ENCODE data around the gene SFI1.
A peak's percentile ranks its signal among the peaks of the same experiment; 100 is the strongest.
"Not testable (repeated sequence)": the region's sequence is repeated elsewhere in the genome, so short reads cannot be mapped to it uniquely, and the experiment has no call there.

The SFI1 gene

DNA sequence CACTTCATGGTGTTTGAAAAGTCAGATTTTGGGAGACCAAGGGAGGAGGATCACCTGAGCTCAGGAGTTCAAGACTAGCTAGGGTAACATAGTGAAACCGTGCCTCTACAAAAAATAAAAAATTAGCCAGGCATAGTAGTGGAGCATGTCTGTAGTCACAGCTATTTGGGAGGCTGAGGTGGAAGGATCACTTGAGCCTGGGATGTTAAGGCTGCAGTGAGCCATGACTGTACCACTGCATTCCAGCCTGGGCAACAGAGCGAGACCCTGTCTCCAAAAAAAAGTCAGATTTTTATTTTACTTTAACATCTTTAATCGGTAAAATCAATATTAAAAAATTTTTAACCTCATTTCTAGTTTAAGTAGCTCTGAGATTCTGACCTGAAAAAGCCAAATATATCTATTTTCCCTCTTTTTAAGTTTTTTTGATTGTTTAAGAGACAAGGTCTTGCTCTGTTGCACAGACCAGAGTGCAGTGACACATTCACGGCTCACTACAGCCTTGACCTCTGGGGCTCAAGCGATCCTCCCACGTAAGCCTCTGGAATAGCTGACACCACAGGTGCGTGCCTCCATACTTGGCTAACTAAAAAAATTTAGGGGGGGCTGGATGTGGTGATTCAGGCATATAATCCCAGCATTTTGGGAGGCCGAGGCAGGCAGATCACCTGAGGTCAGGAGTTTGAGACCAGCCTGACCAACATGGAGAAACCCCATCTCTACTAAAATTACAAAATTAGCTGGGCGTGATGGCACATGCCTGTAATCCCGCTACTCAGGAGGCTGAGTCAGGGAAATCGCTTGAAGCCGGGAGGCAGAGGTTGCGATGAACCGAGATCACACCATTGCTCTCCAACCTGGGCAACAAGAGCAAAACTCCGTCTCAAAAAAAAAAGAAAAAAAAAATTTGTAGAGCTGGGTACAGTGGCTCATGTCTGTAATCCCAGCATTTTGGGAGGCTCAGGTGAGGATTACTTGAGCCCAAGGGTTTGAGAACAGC is 48.4 kb downstream of the SFI1 start:
- DNase-seq (ENCODE audit: low spot score) = no peak

DNA sequence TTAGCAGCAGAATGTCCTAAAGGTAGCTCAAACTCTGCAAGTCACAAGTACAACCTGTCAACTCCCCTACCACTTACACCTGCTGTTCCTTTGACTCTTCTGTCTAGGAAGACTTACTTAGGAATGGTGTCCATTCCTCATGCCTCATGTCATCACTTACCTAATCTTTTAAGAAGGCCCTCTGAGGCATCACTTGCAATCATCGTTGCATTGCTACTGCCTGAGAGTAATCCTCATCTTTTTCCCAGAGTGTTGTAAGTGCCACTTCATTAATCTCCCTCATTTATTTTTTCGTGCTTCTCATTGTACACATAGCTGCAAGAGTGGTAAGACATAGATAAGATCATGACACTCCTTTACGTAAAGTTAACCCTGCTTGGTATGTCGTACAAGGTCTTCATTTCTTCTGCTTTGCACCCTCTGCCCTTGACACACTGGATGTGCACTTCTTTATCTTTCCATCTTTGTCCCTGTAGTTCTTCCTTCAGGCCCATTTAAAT is 54.6 kb downstream of the SFI1 start:
- DNase-seq (ENCODE audit: low spot score) = no peak

DNA sequence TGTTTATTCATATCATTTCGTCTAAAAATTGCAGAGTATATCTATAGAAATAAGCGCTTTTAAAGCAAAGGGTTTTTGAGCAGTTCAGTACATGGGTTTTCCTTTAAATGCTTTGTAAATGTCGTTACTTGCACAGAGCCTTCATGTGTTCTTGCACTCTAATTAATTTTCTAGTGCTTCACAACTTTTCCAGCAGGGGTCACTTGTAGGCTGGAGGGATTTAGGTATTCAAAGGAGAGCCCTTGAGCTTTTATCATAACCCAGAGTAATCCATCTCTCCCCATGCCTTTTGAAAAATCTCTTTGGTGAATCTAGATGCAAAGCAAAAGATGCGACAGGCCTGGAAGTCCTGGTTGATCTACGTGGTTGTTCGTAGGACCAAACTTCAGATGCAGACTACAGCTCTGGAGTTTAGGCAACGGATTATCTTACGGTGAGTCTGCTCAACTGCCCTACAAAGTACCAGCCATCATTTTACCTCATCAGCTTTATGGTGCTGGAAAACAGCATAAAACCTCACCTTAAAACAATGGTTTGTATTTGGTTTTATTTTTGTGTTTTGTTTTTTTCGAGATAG is 60.4 kb downstream of the SFI1 start:
- peak; percentile 46 for DNase-seq (ENCODE audit: low spot score)

DNA sequence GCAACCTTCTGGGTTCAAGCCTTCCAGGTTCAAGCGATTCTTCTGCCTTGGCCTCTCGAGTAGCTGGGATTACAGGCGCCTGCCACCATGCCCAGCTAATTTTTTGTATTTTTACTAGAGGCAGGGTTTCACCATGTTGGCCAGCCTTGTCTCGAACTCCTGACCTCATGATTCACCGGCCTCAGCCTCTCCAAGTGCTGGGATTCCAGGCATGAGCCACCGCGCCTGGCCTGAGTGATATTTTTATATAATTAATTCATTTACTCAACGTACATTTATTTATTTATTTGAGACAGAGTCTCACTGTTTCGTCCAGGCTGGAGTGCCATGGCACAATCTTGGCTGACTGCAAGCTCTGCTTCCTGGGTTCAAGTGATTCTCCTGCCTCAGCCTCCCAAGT is 62.2 kb downstream of the SFI1 start:
- DNase-seq (ENCODE audit: low spot score) = not testable (repeated sequence)

DNA sequence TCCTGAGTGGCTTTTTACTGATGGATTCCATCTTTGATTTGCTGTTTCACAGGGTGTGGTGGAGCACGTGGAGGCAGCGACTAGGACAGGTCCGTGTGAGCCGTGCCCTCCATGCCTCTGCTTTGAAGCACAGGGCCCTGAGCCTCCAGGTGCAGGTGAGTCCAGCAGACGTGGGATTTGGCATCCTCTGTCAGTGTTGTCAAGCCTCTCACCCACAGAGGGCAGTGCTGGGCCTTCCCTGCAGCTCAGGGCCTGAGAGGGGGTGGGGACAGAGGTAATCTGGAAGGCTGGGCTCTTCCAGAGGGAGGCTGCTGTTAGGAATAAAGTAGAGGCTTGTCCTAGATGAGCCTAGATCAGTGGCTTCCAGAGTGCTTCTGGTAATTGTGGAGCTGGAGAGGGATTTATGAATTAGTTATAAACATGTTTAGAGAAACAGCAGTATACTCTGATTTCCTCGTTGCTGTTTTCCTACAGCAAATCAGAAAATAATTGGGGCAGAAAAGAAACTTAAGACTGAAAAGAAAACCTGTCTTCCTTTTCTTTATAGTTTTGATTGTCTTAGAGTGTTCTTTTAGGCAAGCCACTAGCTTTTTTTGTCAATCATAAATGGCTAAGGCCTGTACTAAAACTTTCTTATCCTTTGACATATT is 65.0 kb downstream of the SFI1 start:
- DNase-seq (ENCODE audit: low spot score) = peak; percentile 82

DNA sequence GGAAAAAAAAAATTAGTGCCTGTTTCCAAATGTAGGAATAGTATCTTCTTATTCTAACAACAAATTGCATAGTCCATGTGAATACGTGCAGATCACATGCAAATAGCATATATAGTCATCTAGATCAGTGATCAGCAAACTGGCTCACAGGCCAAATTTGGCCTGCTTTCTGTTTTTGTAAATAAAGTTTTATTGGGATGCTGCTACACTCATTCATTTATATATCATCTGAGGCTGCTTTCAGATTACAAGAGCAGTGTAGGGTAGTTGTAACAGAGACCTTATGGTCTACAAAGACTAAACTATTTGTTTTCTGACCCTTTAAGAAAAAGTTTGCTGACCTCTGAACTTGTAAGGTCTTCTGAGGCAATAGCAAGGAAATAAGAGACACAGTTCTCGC is 65.6 kb downstream of the SFI1 start:
- DNase-seq (ENCODE audit: low spot score) = no peak

DNA sequence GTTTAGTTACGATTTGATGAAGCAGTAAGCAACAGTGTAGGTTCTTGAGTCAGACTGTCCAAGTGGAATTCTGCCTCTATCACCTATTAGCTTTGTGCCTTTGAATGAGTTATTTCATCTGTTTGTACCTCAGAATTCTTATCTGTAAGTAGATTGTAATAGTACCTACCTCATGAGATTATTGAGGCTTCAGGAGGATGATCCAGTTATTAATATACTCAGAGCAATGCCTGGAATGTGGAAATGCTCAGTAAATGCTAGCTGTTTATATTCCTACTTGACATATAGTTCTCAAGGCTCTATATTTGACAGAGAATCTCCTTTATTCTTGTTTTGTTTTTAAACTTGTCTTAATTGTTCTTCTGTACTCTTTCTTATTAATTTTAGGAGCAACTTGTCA is 70.1 kb downstream of the SFI1 start:
- no peak for DNase-seq (ENCODE audit: low spot score)

DNA sequence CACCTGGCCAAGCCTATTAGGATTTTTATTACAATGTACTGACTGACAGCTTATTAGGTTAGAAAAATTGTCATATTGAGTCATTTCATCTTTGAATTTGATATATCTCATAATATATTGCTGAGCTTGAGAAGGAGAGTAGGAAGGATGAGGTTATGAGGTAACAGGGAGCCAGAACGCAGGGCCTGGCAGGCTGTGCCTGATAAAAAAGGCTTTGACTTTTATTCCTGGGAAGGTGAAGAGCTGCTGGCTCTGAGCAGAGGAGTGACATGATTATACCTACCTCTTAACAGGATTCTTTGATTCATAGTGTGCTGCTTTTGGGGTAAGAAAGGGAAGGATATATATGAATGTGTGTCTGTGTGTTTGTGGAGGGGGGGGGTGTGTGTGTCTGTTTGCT is 70.9 kb downstream of the SFI1 start:
- no peak for DNase-seq (ENCODE audit: low spot score)

DNA sequence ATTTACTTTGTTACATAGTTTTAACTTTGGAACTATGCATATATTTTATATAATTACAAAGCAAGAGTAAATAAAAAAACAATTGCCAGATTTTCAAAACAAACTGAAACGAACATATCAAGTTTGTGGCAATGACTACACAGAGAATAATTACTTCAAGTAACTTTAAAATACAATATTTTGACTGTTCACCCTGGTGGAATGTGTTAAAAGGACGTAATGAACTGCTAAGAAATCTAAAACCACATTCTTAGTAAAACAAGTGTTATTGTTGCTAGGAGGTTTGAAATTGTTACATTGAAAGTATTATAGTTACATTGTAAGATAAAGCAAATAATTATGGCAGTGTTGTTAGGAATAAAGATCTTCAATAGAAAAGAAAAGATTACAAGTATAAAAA is 71.4 kb downstream of the SFI1 start:
- no peak for DNase-seq (ENCODE audit: low spot score)

DNA sequence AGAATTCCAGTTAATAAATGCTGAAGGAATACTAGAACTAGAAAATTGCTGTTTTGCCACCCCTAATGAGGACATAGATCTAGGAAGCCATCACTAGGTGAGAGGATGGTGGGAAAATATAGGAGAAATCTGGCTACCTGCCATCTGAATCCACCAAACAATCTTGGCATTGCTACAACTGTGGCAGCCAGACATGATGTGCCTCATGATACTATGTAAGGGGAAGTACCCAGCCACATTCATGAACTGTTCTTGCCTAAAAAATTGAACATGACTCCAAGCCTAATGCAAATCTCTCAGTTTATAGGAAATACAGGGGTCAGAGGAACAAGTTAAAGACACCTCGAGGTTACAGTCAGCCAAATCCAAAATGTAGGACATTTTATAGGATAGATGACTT is 72.8 kb downstream of the SFI1 start:
- DNase-seq (ENCODE audit: low spot score) = no peak

DNA sequence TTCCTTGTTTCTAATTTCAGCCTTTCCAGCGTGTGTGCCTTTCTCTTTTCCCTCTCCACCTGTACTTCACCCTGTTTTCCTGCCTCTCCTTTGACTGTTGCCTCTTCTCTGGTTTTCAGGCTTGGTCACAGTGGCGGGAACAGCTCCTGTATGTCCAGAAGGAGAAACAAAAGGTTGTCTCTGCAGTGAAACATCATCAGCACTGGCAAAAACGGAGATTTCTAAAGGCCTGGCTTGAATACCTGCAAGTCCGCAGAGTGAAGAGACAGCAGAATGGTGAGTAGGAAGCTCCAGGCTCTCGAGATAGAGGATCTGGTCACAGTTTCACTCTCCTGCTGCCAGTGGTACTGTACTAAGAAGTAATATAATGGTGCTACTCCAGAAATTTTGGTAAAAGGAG is 76.6 kb downstream of the SFI1 start:
- no peak for DNase-seq (ENCODE audit: low spot score)

DNA sequence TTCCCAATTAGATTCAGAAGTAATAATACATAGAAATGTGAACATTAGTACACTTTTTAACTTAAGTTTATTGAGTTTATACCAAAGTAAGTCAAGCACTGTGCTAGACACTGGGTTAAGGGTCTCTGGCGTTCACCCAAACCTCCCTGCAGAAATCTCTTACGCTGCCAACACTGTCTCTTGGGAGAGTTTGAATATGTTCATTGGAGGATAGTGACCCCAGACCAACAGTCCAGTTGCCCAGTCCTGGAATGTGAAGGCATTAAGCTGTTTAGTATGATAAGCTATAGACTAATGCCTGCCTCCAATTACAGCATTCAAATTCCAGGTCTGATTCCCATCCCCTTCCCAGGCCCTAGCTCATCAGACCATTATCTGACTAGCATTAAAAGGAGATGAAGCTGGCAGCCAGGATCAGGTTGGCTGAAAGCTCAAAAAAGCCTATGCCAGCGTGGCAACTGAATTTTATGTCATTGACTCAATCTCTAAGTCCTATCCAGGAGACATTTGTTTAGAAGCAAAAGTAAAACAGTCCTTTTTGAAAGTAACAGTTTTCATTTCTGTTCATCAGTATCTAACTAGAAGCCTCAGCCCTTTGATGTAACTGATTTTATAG is 77.8 kb downstream of the SFI1 start:
- no peak for DNase-seq (ENCODE audit: low spot score)

DNA sequence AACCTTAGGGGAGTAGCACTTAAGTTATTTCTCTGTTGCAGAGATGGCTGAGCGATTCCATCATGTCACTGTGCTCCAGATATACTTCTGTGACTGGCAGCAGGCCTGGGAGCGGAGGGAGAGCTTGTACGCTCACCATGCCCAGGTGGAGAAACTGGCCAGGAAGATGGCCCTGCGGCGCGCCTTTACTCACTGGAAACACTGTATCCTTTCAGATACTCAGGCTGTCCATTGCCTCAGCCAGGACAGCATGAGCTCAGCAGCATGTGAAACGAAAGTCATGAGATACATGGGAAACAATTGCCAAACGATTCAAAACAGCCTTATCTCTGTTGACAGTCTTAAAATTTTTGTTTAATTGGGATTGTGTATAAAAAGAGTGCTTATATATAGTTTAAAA is 78.9 kb downstream of the SFI1 start:
- DNase-seq (ENCODE audit: low spot score) = no peak

DNA sequence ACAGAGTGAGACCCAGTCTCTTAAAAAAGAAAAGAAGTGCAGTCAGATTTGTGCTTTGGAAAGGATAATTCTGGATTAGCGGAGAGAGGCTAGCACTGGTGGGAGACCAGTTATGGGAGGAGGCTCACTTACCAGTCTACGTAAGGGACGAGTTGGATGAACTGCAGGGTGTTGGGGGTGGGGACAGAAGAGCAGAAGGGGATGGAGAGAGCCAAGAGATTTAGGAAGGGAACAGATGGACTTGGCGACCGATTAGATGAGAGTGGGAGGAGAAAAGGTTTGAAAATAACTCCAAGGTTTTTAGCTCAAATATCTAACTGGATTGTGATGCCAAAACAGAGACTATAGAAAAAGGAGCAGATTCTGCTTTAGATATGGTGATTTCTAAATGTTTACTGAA is 81.4 kb downstream of the SFI1 start:
- DNase-seq (ENCODE audit: low spot score) = no peak

DNA sequence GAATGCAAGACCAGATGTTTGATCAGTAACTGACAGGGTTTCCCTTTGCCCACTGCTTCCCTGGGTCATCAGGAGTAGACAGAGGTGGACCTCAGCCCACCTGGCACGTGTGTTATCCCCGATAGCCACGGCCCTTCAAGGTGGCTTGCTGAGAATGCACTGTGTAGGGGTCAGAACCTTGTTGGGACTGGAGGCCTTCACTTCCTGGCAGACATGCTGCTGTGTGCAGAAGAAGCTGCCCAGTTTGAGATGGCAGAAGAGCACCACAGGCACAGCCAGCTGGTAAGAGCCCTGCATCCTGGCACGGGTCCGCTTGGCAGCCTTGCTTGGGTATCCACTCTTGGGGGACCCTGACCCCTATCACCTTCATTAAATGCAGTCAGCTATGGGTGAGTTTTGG is 81.8 kb downstream of the SFI1 start:
- no peak for DNase-seq (ENCODE audit: low spot score)

DNA sequence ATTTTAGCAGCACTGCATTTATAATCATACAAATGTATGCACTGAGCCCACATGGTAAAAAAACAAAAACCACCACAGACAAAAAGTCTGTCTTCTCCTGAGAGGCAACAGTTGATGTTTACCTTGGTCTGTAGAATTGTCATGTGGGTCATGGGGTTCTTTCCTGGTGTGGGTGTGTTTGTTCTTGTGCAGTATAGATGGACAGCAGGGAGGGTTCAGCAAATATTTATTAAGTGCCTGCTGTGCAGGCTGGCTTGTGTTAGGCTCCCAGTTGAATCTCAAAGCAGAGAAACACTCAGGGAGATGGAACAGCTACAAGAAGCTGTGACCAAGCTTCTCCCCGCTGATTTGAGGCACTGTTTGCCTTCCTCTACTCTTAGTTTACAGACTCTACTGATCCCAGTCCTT is 83.5 kb downstream of the SFI1 start:
- DNase-seq (ENCODE audit: low spot score) = no peak

DNA sequence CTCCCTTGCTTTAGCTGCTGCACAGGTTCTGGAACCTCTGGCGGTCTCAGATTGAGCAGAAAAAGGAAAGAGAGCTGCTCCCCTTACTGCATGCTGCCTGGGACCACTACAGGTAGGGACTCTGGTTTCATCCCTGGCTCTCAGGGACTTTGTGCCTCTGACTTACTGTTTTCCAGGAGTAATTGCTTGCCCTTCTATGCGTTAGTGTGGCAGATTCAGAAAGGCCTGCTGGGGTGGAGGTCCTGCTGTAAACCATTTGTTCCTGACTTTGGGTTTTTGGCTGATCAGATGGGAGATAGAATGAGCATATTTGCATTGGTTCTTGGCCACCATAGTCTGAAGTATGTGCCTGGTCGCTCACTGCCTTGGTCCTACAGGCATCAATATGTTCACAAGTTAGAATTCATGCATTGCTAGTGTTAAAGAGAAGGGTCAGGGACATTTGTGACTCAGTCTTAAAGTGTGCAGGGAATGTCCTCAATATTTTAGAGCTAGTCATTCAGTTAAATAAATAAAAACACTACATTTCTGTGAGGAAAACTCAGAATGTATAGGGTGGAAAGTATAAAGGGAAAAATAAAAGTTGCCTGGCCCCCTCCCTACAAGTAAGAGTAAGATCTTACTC is 87.6 kb downstream of the SFI1 start:
- peak; percentile 64 for DNase-seq (ENCODE audit: low spot score)

DNA sequence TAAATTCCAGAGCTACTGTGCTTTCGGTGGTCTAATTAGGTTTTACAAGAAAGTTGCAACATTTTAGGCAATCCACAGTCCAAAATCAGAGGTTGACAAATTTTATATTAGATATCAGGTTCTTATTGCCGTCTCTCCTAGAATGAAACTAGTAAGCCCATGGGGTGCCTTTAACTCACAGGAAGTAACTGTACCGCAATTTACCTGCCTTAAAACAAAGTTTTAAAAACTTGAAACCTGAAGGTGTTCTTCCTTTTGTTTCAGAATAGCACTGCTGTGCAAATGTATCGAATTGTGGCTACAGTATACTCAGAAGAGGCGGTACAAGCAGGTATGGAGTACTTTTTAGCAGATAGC is 88.4 kb downstream of the SFI1 start:
- no peak for DNase-seq (ENCODE audit: low spot score)

DNA sequence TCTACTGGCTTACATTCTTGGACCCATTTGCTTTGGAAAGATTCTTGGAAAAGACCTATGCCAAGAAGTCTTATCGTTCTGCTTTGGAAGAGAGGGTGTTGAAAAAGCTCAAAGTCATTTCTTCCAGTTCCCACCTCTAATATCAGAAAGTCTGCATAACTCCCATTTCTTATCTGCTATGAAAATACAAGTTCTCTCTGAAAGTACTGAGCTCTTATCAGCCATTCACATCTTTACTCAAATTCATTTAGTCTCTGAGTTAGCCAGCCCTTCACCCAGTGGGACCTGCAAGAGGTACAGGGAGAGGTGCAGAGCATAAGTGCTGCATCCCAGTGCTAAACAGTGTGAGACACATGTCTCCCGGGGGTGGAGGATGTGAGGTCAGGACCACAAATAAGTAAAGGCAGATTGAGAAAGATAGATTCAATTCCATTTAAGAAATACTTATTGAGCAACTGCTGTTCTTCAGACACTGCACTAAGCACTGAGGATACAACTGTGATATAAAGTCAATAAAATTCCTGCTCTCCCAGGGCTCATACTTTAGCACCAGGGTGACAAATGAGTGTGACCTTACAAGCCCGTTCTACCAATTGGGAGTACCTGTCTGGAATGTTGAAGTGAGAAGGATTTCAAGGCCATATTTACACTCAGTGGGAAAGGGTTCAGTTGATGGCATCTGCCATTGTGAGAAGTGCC is 89.0 kb downstream of the SFI1 start:
- peak; percentile 23 for DNase-seq (ENCODE audit: low spot score)

DNA sequence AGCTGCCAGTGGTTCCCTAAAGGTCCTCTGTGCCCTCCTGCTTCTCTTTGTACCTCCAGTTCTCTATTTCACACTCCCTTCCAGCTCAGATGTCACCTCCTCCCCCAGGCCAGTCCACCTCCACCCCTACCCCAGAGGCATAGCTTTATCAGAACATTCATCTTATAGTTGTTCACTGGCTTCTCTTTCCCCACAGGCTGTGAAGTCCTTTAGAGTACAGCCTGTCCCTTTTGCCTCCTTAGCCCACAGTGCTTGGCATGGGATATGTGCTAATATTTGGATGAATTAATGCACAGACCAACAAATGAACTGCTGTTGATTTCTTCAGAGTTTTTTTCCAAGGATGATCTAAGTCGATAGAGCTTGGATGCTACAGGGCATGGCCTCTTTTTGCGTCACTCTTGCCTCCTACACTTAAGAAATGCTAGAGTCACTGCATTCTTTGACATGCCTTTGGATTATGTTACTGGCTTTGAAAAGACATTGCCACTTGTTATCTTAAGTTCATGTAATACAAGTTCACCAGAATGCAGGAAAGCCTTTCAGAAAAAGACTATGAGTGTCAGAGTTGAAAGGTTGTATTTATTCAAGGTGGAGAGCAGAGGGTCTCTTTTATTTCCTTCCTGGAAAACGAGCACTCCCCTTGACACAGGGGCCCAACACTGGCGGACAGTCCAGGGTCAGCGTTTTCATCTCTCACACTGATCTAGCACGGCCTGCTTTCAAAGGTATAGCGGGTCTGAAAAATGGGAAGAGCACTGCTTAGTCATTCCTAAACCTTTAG is 90.0 kb downstream of the SFI1 start:
- DNase-seq (ENCODE audit: low spot score) = no peak

Data from AG08396 (cell line).